ENCODE results near the gene SCEL. TPM values are rescaled to one million over a fixed set of nuclear protein-coding genes. Genes with fewer than 3 reads are reported as not detected.

Gene SCEL
- total RNA-seq, 1 donor from 2014 or later = not detected

- Histone ChIP-seq H3K36me3 (no peaks in the 10 kb centered on the region), H3K79me2 (ENCODE audit: low read depth) (no peaks in the 10 kb centered on the region), H3K4me1 (no peaks in the 10 kb centered on the region), H3F3A (ENCODE audit: low read depth) (no peaks in the 10 kb centered on the region), H3K27me3 (no peaks in the 10 kb centered on the region), H4K20me1 (ENCODE audit: low read depth) (no peaks in the 10 kb centered on the region), H3K9ac (no peak overlapping the region), H3K4me3 (no peak overlapping the region), H3K9me3 (ENCODE audit: low read depth) (no peaks in the 10 kb centered on the region), H3K27ac (no peak overlapping the region), H3K4me2 (no peak overlapping the region), H2AFZ (replicated peaks) (no peak overlapping the region)
- no peak overlapping the region for H3K27ac Mint-ChIP-seq
- no peaks in the 10 kb centered on the region for H3K9me3 Mint-ChIP-seq
- no peak for DNase-seq (ENCODE audit: low spot score)
- TF ChIP-seq EZH2 (IDR thresholded peaks at IDR 0.05) (no peak), EZH2phosphoT487 (IDR thresholded peaks at IDR 0.05) (no peak), CTCF (IDR thresholded peaks at IDR 0.05) (no peak)
- no peak overlapping the region for H3K4me3 Mint-ChIP-seq
- H3K27me3 Mint-ChIP-seq (ENCODE audit: insufficient read depth, low read depth) = peaks cover 3% of the 10 kb centered on the region
- no peaks in the 10 kb centered on the region for H3K36me3 Mint-ChIP-seq
- no peaks in the 10 kb centered on the region for H3K4me1 Mint-ChIP-seq
These were observed 19.7 kb downstream of the SCEL start for GRCh38 chr13:77555246-77555645.

DNA sequence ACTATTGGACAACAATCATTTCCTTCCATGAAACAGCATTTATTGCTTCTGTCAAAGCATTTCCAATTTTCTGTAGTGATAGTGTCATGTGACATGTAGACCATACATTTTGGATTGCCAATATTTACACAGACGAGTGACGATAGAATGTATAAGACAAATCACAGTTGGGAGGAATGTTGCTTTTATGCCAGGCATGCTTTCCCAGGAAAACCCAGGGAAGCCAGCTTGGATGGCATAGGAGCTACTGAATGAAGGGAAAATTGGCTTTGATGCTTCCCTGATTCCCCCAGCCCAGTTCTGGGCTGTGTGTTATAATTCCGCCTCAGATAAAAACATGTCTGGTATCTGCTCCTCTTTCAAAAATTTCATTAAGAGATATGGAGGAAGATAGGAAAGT is 22.5 kb downstream of the SCEL start:
- Mint-ChIP-seq H3K27ac (no peak overlapping the region), H3K4me1 (no peaks in the 10 kb centered on the region), H3K4me3 (no peak overlapping the region), H3K9me3 (no peaks in the 10 kb centered on the region), H3K36me3 (no peaks in the 10 kb centered on the region), H3K27me3 (ENCODE audit: insufficient read depth, low read depth) (peaks cover 3% of the 10 kb centered on the region)
- Histone ChIP-seq H3K27ac (no peak overlapping the region), H3K36me3 (no peaks in the 10 kb centered on the region), H2AFZ (replicated peaks) (no peak overlapping the region), H3F3A (ENCODE audit: low read depth) (no peaks in the 10 kb centered on the region), H3K9me3 (ENCODE audit: low read depth) (no peaks in the 10 kb centered on the region), H3K27me3 (no peaks in the 10 kb centered on the region), H3K4me1 (no peaks in the 10 kb centered on the region), H4K20me1 (ENCODE audit: low read depth) (no peaks in the 10 kb centered on the region), H3K79me2 (ENCODE audit: low read depth) (no peaks in the 10 kb centered on the region), H3K9ac (no peak overlapping the region), H3K4me3 (no peak overlapping the region), H3K4me2 (no peak overlapping the region)
- TF ChIP-seq CTCF (IDR thresholded peaks at IDR 0.05) = no peak
- TF ChIP-seq EZH2phosphoT487 (IDR thresholded peaks at IDR 0.05) = no peak
- no peak for TF ChIP-seq EZH2 (IDR thresholded peaks at IDR 0.05)
- no peak for DNase-seq (ENCODE audit: low spot score)

GRCh38 chr13:77563111-77563510 is 27.6 kb downstream of the SCEL start:
- H3K9ac ChIP-seq = no peak overlapping the region
- no peak overlapping the region for H3K27ac Mint-ChIP-seq
- no peaks in the 10 kb centered on the region for H3K9me3 Mint-ChIP-seq
- no peaks in the 10 kb centered on the region for H3K27me3 Mint-ChIP-seq (ENCODE audit: insufficient read depth, low read depth)
- no peak for DNase-seq (ENCODE audit: low spot score)
- no peaks in the 10 kb centered on the region for H3F3A ChIP-seq (ENCODE audit: low read depth)
- no peaks in the 10 kb centered on the region for H3K4me1 Mint-ChIP-seq
- no peaks in the 10 kb centered on the region for H4K20me1 ChIP-seq (ENCODE audit: low read depth)
- no peak overlapping the region for H2AFZ ChIP-seq (replicated peaks)
- no peak for TF ChIP-seq EZH2 (IDR thresholded peaks at IDR 0.05)
- TF ChIP-seq CTCF (IDR thresholded peaks at IDR 0.05) = no peak
- no peak for TF ChIP-seq EZH2phosphoT487 (IDR thresholded peaks at IDR 0.05)
- no peak overlapping the region for H3K4me3 ChIP-seq
- no peaks in the 10 kb centered on the region for H3K9me3 ChIP-seq (ENCODE audit: low read depth)
- no peaks in the 10 kb centered on the region for H3K79me2 ChIP-seq (ENCODE audit: low read depth)
- H3K4me1 ChIP-seq = no peaks in the 10 kb centered on the region
- no peaks in the 10 kb centered on the region for H3K36me3 ChIP-seq
- H3K4me2 ChIP-seq = no peak overlapping the region
- no peaks in the 10 kb centered on the region for H3K27me3 ChIP-seq
- no peaks in the 10 kb centered on the region for H3K36me3 Mint-ChIP-seq
- no peak overlapping the region for H3K4me3 Mint-ChIP-seq
- H3K27ac ChIP-seq = no peak overlapping the region

Data from neural progenitor cell (in vitro differentiated cells).